ENCODE measurements around the gene UBAC1. TPM values are rescaled to one million over a fixed set of nuclear protein-coding genes. Genes with fewer than 3 reads are reported as not detected.

Gene UBAC1
- total RNA-seq, 1 experiment from 2014 or later: 54.8 TPM

- DNase-seq (ENCODE audit: low read depth, low spot score) (no peak), ATAC-seq (no peak)
- TF ChIP-seq ZFX (IDR thresholded peaks at IDR 0.05) (no peak), EZH2 (IDR thresholded peaks at IDR 0.05) (no peak), CTCF (IDR thresholded peaks at IDR 0.05 in 2 of 3, conservative IDR thresholded peaks at IDR 0.05 in 1 of 3; ENCODE audit: borderline replicate concordance in 1 of 3, insufficient read depth in 1 of 3, low read depth in 2 of 3, low read length in 2 of 3) (no peak), SP1 (IDR thresholded peaks at IDR 0.05; ENCODE audit: low read depth) (no peak), JUND (IDR thresholded peaks at IDR 0.05) (no peak)
- ChIA-PET POLR2A (no interaction called here), CTCF (no interaction called here), RAD21 (ENCODE audit: low non-redundant PET in 1 of 2, low total read pairs in 2 of 2, uncharacterized antibody in 2 of 2, unreplicated experiment in 2 of 2) (no interaction called here)
- H2AFZ ChIP-seq (ENCODE audit: low read depth, low read length, poor library complexity, severe bottlenecking): no peak overlapping the region
- H3K4me3 ChIP-seq (replicated peaks in 1 of 2; ENCODE audit: low read depth in 1 of 2, low read length in 2 of 2): no peak overlapping the region
- no peak overlapping the region for H3K4me2 ChIP-seq (ENCODE audit: low read length)
- intact Hi-C loops (cut with micrococcal nuclease): no loop called here
- H3K27me3 ChIP-seq (ENCODE audit: insufficient read depth, low read length): no peaks in the 10 kb centered on the region
- no peak overlapping the region for H3K27ac ChIP-seq (ENCODE audit: low read depth, low read length)
- no peaks in the 10 kb centered on the region for H3K9me2 ChIP-seq (ENCODE audit: insufficient read depth)
- H4K20me1 ChIP-seq (ENCODE audit: insufficient read depth): no peaks in the 10 kb centered on the region
- no peak overlapping the region for H3K9ac ChIP-seq (ENCODE audit: low read length)
- H3K36me3 ChIP-seq (ENCODE audit: control insufficient read depth in 1 of 2, insufficient read depth in 2 of 2, low read length in 2 of 2): no peaks in the 10 kb centered on the region
- no peaks in the 10 kb centered on the region for H3K9me3 ChIP-seq (ENCODE audit: control insufficient read depth in 1 of 2, insufficient read depth in 1 of 2, low read depth in 1 of 2, low read length in 2 of 2)
- H3K79me2 ChIP-seq (ENCODE audit: insufficient read depth, low read length): no peaks in the 10 kb centered on the region
- peaks cover 0 to 10% of the 10 kb centered on the region in 2 experiments; a peak in 1 of 4 replicates for H3K4me1 ChIP-seq (ENCODE audit: control insufficient read depth in 1 of 2, insufficient read depth in 2 of 2, low read length in 2 of 2)
- no TSS peak for BruUV-seq (replicated peaks)
These were observed 25.4 kb upstream of the UBAC1 start for GRCh38 chr9:135986605-135987004.

GRCh38 chr9:135985889-135986288 is 24.7 kb upstream of the UBAC1 start:
- Histone ChIP-seq H2AFZ (ENCODE audit: low read depth, low read length, poor library complexity, severe bottlenecking) (no peak overlapping the region), H3K9me2 (ENCODE audit: insufficient read depth) (no peaks in the 10 kb centered on the region), H3K9me3 (ENCODE audit: control insufficient read depth in 1 of 2, insufficient read depth in 1 of 2, low read depth in 1 of 2, low read length in 2 of 2) (no peaks in the 10 kb centered on the region), H3K4me1 (ENCODE audit: control insufficient read depth in 1 of 2, insufficient read depth in 2 of 2, low read length in 2 of 2) (peaks cover 0 to 5% of the 10 kb centered on the region in 2 experiments; a peak in 1 of 4 replicates), H3K4me3 (replicated peaks in 1 of 2; ENCODE audit: low read depth in 1 of 2, low read length in 2 of 2) (no peak overlapping the region), H3K36me3 (ENCODE audit: control insufficient read depth in 1 of 2, insufficient read depth in 2 of 2, low read length in 2 of 2) (no peaks in the 10 kb centered on the region), H4K20me1 (ENCODE audit: insufficient read depth) (no peaks in the 10 kb centered on the region), H3K79me2 (ENCODE audit: insufficient read depth, low read length) (no peaks in the 10 kb centered on the region), H3K27ac (ENCODE audit: low read depth, low read length) (no peak overlapping the region), H3K27me3 (ENCODE audit: insufficient read depth, low read length) (no peaks in the 10 kb centered on the region), H3K9ac (ENCODE audit: low read length) (no peak overlapping the region), H3K4me2 (ENCODE audit: low read length) (no peak overlapping the region)
- ChIA-PET POLR2A (no interaction called here), CTCF (no interaction called here), RAD21 (ENCODE audit: low non-redundant PET in 1 of 2, low total read pairs in 2 of 2, uncharacterized antibody in 2 of 2, unreplicated experiment in 2 of 2) (no interaction called here)
- no peak for ATAC-seq
- BruUV-seq (replicated peaks): no TSS peak
- intact Hi-C loops (cut with micrococcal nuclease): no loop called here
- DNase-seq (ENCODE audit: low read depth, low spot score): no peak
- TF ChIP-seq ZFX (IDR thresholded peaks at IDR 0.05) (no peak), CEBPB (IDR thresholded peaks at IDR 0.05; ENCODE audit: low read depth) (no peak), EZH2phosphoT487 (IDR thresholded peaks at IDR 0.05; ENCODE audit: borderline replicate concordance) (no peak), YY1 (IDR thresholded peaks at IDR 0.05; ENCODE audit: extremely low read depth, insufficient replicate concordance, low read depth, low read length) (no peak), EZH2 (IDR thresholded peaks at IDR 0.05) (no peak), RAD21 (IDR thresholded peaks at IDR 0.05; ENCODE audit: low read depth) (no peak), EGR1 (IDR thresholded peaks at IDR 0.05; ENCODE audit: low read depth) (no peak), SIN3A (IDR thresholded peaks at IDR 0.05; ENCODE audit: low read depth) (no peak), REST (IDR thresholded peaks at IDR 0.05; ENCODE audit: low read depth) (no peak)
- TF ChIP-seq, protein P1, sequence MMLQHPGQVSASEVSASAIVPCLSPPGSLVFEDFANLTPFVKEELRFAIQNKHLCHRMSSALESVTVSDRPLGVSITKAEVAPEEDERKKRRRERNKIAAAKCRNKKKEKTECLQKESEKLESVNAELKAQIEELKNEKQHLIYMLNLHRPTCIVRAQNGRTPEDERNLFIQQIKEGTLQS (IDR thresholded peaks at IDR 0.05): no peak
- TF ChIP-seq, protein P2, sequence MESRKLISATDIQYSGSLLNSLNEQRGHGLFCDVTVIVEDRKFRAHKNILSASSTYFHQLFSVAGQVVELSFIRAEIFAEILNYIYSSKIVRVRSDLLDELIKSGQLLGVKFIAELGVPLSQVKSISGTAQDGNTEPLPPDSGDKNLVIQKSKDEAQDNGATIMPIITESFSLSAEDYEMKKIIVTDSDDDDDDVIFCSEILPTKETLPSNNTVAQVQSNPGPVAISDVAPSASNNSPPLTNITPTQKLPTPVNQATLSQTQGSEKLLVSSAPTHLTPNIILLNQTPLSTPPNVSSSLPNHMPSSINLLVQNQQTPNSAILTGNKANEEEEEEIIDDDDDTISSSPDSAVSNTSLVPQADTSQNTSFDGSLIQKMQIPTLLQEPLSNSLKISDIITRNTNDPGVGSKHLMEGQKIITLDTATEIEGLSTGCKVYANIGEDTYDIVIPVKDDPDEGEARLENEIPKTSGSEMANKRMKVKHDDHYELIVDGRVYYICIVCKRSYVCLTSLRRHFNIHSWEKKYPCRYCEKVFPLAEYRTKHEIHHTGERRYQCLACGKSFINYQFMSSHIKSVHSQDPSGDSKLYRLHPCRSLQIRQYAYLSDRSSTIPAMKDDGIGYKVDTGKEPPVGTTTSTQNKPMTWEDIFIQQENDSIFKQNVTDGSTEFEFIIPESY (IDR thresholded peaks at IDR 0.05; ENCODE audit: extremely low read depth, insufficient replicate concordance, low read length): no peak
